MM.1S (cell line): ENCODE data around the gene FOXP1.

ENCODE experiments used
- DNase-seq: peaks from one replicate; pipeline ENCODE4 v3.0.0-alpha.2; 2015
- H2AFZ ChIP-seq: fragments of 300-600 bp; sonication (generic); 2 replicates; pipeline ENCODE4 v1.6.0; 2016; ENCODE audit warnings: antibody characterized with exemption, low read length
- H3F3A ChIP-seq: fragments of 300-600 bp; sonication (generic); 2 replicates; pipeline ENCODE4 v1.6.1; 2016; ENCODE audit warnings: mild to moderate bottlenecking, antibody characterized with exemption, low read length, moderate library complexity, mixed read lengths; ENCODE audit not compliant: insufficient read depth
- H3K27ac ChIP-seq: fragments of 300-600 bp; sonication (generic); 2 replicates; pipeline ENCODE4 v1.5.1; 2016; ENCODE audit warnings: mild to moderate bottlenecking, low read length
- H3K27me3 ChIP-seq: fragments of 300-600 bp; sonication (generic); replicated peaks from 2 replicates; pipeline ENCODE4 v1.6.0; 2016; ENCODE audit warnings: low read length; ENCODE audit not compliant: insufficient read depth
- H3K36me3 ChIP-seq: fragments of 300-600 bp; sonication (generic); replicated peaks from 2 replicates; pipeline ENCODE4 v1.6.1; 2016; ENCODE audit warnings: mild to moderate bottlenecking, low read length, mixed read lengths; ENCODE audit not compliant: insufficient read depth
- H3K4me1 ChIP-seq: fragments of 300-600 bp; sonication (generic); 2 replicates; pipeline ENCODE4 v1.6.1; 2016; ENCODE audit warnings: low read length, mixed read lengths
- H3K4me2 ChIP-seq: fragments of 300-600 bp; sonication (generic); 2 replicates; pipeline ENCODE4 v1.6.0; 2016; ENCODE audit warnings: low read depth, low read length
- H3K4me3 ChIP-seq: fragments of 300-600 bp; sonication (generic); 2 replicates; pipeline ENCODE4 v1.5.1; 2016; ENCODE audit warnings: low read length, mixed read lengths
- H3K79me2 ChIP-seq: fragments of 300-600 bp; sonication (generic); 2 replicates; pipeline ENCODE4 v1.6.1; 2016; ENCODE audit warnings: mixed run types, low read length, mixed read lengths
- H3K9ac ChIP-seq: fragments of 300-600 bp; sonication (generic); 2 replicates; pipeline ENCODE4 v1.6.1; 2016; ENCODE audit warnings: low read length, mixed read lengths
- H3K9me2 ChIP-seq: fragments of 300-600 bp; sonication (generic); replicated peaks from 2 replicates; pipeline ENCODE4 v1.6.1; 2016; ENCODE audit warnings: mild to moderate bottlenecking, low read length, mixed read lengths; ENCODE audit not compliant: insufficient read depth
- H3K9me3 ChIP-seq: fragments of 300-600 bp; sonication (generic); replicated peaks from 2 replicates; pipeline ENCODE4 v1.6.1; 2016; ENCODE audit warnings: mild to moderate bottlenecking, low read length, mixed read lengths; ENCODE audit not compliant: insufficient read depth
- H4K20me1 ChIP-seq: fragments of 300-600 bp; sonication (generic); 2 replicates; pipeline ENCODE4 v1.6.1; 2016; ENCODE audit warnings: mild to moderate bottlenecking, low read length, moderate library complexity, mixed read lengths; ENCODE audit not compliant: insufficient read depth
- EZH2 ChIP-seq: fragments of 300-600 bp; sonication (generic); optimal IDR thresholded peaks from 2 replicates; pipeline ENCODE3; 2017; ENCODE audit warnings: low read depth, mild to moderate bottlenecking, antibody characterized with exemption, low read length, mixed read lengths
- EZH2phosphoT487 ChIP-seq: fragments of 300-600 bp; sonication (generic); IDR thresholded peaks from 2 replicates; pipeline ENCODE4 v1.6.1; 2018; ENCODE audit warnings: antibody characterized with exemption, low read length
- TF ChIP-seq, protein P1 (sequence below): fragments of 300-600 bp; sonication (generic); IDR thresholded peaks from 2 replicates; pipeline ENCODE4 v1.5.1; 2016; ENCODE audit warnings: antibody characterized with exemption, low read length, mixed read lengths

FOXP1 gene

DNA sequence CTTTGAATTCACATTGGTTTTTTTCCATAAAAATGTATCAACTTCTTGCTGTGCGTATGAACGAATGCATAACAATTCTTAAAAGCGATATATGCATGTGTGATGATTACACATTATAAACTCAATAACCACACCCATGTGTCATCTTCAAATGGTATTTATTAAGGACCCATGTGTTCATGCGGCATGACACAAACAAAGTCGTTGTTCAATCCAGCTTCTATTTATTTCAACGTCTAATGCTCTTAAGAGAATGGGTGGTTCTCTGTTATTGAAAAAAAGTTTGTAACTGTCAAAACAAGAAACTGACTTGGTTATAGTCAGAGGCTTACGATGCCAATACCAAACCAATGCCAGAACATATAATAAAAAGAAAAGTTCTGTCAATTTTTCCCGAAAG lies 195.9 kb downstream of the FOXP1 start:
- Histone ChIP-seq H2AFZ (no peak overlapping the region), H3K4me1 (peaks cover 23% of the 10 kb centered on the region), H3K9me2 (no peaks in the 10 kb centered on the region), H3K36me3 (no peaks in the 10 kb centered on the region), H3K27ac (no peak overlapping the region), H3K4me3 (no peak overlapping the region), H3K27me3 (no peaks in the 10 kb centered on the region), H3K9ac (no peak overlapping the region), H3K9me3 (no peaks in the 10 kb centered on the region), H4K20me1 (no peaks in the 10 kb centered on the region), H3F3A (no peaks in the 10 kb centered on the region), H3K79me2 (no peaks in the 10 kb centered on the region), H3K4me2 (no peak overlapping the region)
- DNase-seq, result no peak
- no peak for TF ChIP-seq EZH2phosphoT487
- no peak for TF ChIP-seq EZH2
- TF ChIP-seq, protein P1, sequence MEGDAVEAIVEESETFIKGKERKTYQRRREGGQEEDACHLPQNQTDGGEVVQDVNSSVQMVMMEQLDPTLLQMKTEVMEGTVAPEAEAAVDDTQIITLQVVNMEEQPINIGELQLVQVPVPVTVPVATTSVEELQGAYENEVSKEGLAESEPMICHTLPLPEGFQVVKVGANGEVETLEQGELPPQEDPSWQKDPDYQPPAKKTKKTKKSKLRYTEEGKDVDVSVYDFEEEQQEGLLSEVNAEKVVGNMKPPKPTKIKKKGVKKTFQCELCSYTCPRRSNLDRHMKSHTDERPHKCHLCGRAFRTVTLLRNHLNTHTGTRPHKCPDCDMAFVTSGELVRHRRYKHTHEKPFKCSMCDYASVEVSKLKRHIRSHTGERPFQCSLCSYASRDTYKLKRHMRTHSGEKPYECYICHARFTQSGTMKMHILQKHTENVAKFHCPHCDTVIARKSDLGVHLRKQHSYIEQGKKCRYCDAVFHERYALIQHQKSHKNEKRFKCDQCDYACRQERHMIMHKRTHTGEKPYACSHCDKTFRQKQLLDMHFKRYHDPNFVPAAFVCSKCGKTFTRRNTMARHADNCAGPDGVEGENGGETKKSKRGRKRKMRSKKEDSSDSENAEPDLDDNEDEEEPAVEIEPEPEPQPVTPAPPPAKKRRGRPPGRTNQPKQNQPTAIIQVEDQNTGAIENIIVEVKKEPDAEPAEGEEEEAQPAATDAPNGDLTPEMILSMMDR, result no peak

DNA sequence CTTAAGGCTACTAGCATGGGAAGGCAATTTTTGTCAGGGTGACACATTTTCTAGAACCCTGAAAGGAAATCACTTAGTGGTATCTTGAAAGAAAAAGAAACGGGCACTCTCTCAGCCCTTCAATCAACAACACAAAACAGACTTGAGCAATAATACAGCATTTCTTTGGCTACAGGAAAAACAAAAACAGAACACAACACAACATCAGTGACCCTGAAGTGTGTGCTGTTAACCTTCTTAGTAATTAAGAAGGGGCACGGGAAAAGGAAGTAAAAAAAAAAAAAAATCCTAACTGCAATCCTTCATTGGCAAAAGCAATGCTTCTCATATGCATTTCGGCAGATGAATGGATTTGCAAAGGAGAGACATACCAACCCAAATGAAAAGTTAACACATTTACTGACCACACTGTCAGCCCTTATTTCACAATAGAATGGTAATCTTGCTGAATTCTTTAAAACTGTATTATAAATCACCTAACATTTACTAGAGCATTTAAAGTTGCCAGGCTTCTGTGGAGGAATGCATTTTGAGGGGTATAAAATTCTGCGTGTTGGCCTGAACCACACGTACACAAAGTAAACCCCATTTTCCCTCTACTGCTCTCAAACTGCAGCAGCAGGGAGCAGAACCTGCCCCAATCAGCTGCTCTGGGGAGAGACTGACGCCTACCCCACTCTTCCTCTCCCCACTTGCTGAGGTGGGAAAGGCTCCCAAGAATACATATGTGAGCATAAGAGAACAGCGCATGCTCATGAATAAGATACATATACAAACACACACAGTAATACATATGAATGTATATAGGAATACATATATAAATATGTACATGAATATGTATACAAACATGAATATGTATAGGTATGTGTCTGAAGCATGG lies 198.5 kb downstream of the FOXP1 start:
- Histone ChIP-seq H3K9me2 (no peaks in the 10 kb centered on the region), H3K27me3 (no peaks in the 10 kb centered on the region), H3K9ac (no peak overlapping the region), H3K4me1 (0 out of 2 replicates have a peak, but pooled peaks cover under 1% of the 10 kb centered on the region), H4K20me1 (no peaks in the 10 kb centered on the region), H3K79me2 (no peaks in the 10 kb centered on the region), H3F3A (no peaks in the 10 kb centered on the region), H3K36me3 (no peaks in the 10 kb centered on the region), H3K4me3 (no peak overlapping the region), H3K27ac (no peak overlapping the region), H2AFZ (no peak overlapping the region), H3K9me3 (no peaks in the 10 kb centered on the region), H3K4me2 (no peak overlapping the region)
- TF ChIP-seq, protein P1, result no peak
- no peak for TF ChIP-seq EZH2phosphoT487
- TF ChIP-seq EZH2, result no peak
- no peak for DNase-seq

DNA sequence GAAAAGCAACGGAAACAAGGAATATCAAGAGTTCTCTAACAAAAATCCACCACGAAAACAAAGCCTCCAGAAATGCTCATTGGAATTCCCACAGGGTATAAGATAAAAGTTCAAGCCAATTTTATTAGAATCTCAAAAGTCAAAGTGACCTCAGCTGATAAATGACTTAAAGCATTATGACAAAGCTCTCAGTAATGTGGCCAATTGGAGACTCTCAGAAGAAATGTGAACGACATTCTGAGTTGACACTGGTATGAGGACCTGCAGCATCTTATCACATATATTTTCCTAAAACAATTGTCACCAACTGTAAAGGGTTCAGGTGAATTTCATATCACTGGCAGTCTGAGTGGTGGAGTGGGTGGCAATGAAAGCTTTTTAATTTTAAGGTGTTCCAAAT lies 199.1 kb downstream of the FOXP1 start:
- Histone ChIP-seq H3K79me2 (no peaks in the 10 kb centered on the region), H3K27ac (no peak overlapping the region), H3K9me3 (no peaks in the 10 kb centered on the region)

More for the DNA sequence above, 199.1 kb downstream of the FOXP1 start:
- H3K27me3 ChIP-seq, result no peaks in the 10 kb centered on the region
- no peaks in the 10 kb centered on the region for H3K36me3 ChIP-seq
- no peak overlapping the region for H3K4me2 ChIP-seq
- no peaks in the 10 kb centered on the region for H3F3A ChIP-seq
- no peak overlapping the region for H2AFZ ChIP-seq
- H3K9ac ChIP-seq, result no peak overlapping the region
- H3K9me2 ChIP-seq, result no peaks in the 10 kb centered on the region
- no peaks in the 10 kb centered on the region for H4K20me1 ChIP-seq
- no peak overlapping the region for H3K4me3 ChIP-seq
- no peaks in the 10 kb centered on the region for H3K4me1 ChIP-seq
- DNase-seq, result no peak
- no peak for TF ChIP-seq EZH2phosphoT487
- TF ChIP-seq EZH2, result no peak
- TF ChIP-seq, protein P1, result no peak
